ENCODE data around the gene STRN3. TPM values are rescaled to one million over a fixed set of nuclear protein-coding genes. Genes with fewer than 3 reads are reported as not detected.

STRN3 gene
- total RNA-seq, 1 donor from 2014 or later = 42.7 TPM

- Mint-ChIP-seq H3K4me3 (ENCODE audit: unreplicated experiment) (no peak overlapping the region), H3K27ac (ENCODE audit: unreplicated experiment) (no peak overlapping the region), H3K9me3 (ENCODE audit: unreplicated experiment) (no peaks in the 10 kb centered on the region), H3K4me1 (ENCODE audit: unreplicated experiment) (peaks cover 11% of the 10 kb centered on the region), H3K27me3 (ENCODE audit: unreplicated experiment) (peaks cover 9% of the 10 kb centered on the region), H3K36me3 (ENCODE audit: low read depth, unreplicated experiment) (peaks cover 5% of the 10 kb centered on the region)
- TF ChIP-seq CTCF (IDR thresholded peaks at IDR 0.05; ENCODE audit: unreplicated experiment) = no peak
- DNase-seq (ENCODE audit: low spot score) = no peak
Measured at GRCh38 chr14:30876692-30877091, 149.5 kb downstream of the STRN3 start.

GRCh38 chr14:30875788-30876053, 150.5 kb downstream of the STRN3 start:
- H3K27ac Mint-ChIP-seq (ENCODE audit: unreplicated experiment) = no peak overlapping the region
- H3K4me1 Mint-ChIP-seq (ENCODE audit: unreplicated experiment) = peaks cover 11% of the 10 kb centered on the region
- H3K27me3 Mint-ChIP-seq (ENCODE audit: unreplicated experiment) = peaks cover 9% of the 10 kb centered on the region
- peak overlapping the region; percentile 84 for H3K4me3 Mint-ChIP-seq (ENCODE audit: unreplicated experiment)
- no peak for DNase-seq (ENCODE audit: low spot score)
- peaks cover 5% of the 10 kb centered on the region for H3K36me3 Mint-ChIP-seq (ENCODE audit: low read depth, unreplicated experiment)
- no peaks in the 10 kb centered on the region for H3K9me3 Mint-ChIP-seq (ENCODE audit: unreplicated experiment)
- no peak for TF ChIP-seq CTCF (IDR thresholded peaks at IDR 0.05; ENCODE audit: unreplicated experiment)

GRCh38 chr14:30874999-30875787, 151.0 kb downstream of the STRN3 start:
- H3K4me1 Mint-ChIP-seq (ENCODE audit: unreplicated experiment) = peaks cover 11% of the 10 kb centered on the region
- H3K27ac Mint-ChIP-seq (ENCODE audit: unreplicated experiment) = no peak overlapping the region
- H3K4me3 Mint-ChIP-seq (ENCODE audit: unreplicated experiment) = peak overlapping the region; percentile 84
- peaks cover 5% of the 10 kb centered on the region for H3K36me3 Mint-ChIP-seq (ENCODE audit: low read depth, unreplicated experiment)
- no peak for TF ChIP-seq CTCF (IDR thresholded peaks at IDR 0.05; ENCODE audit: unreplicated experiment)
- peak; percentile 21 for DNase-seq (ENCODE audit: low spot score)
- H3K9me3 Mint-ChIP-seq (ENCODE audit: unreplicated experiment) = no peaks in the 10 kb centered on the region
- H3K27me3 Mint-ChIP-seq (ENCODE audit: unreplicated experiment) = peaks cover 9% of the 10 kb centered on the region

GRCh38 chr14:30874120-30874998, 151.8 kb downstream of the STRN3 start, which contains the start of gene COCH:
Gene COCH, plus strand, starts transcription at chr14:30874559. Its CDS starts 380 bp downstream, at chr14:30874939.
- H3K36me3 Mint-ChIP-seq (ENCODE audit: low read depth, unreplicated experiment) = peaks cover 5% of the 10 kb centered on the region
- peaks cover 9% of the 10 kb centered on the region for H3K27me3 Mint-ChIP-seq (ENCODE audit: unreplicated experiment)
- no peaks in the 10 kb centered on the region for H3K9me3 Mint-ChIP-seq (ENCODE audit: unreplicated experiment)
- peak; percentile 52 for DNase-seq (ENCODE audit: low spot score)
- H3K4me3 Mint-ChIP-seq (ENCODE audit: unreplicated experiment) = peak within 1 kb of the TSS; percentile 7
- TF ChIP-seq CTCF (IDR thresholded peaks at IDR 0.05; ENCODE audit: unreplicated experiment) = peak; percentile 42
- peaks cover 12% of the 10 kb centered on the region for H3K4me1 Mint-ChIP-seq (ENCODE audit: unreplicated experiment)
- no peak within 1 kb of the TSS for H3K27ac Mint-ChIP-seq (ENCODE audit: unreplicated experiment)
